MM.1S (cell line): ENCODE measurements around the gene PZP.

Experiments used
- DNase-seq: peaks from one replicate; pipeline ENCODE4 v3.0.0-alpha.2; 2015
- H2AFZ ChIP-seq: fragments of 300-600 bp; sonication (generic); 2 replicates; pipeline ENCODE4 v1.6.0; 2016; ENCODE audit warnings: antibody characterized with exemption, low read length
- H3F3A ChIP-seq: fragments of 300-600 bp; sonication (generic); 2 replicates; pipeline ENCODE4 v1.6.1; 2016; ENCODE audit warnings: mild to moderate bottlenecking, antibody characterized with exemption, low read length, moderate library complexity, mixed read lengths; ENCODE audit not compliant: insufficient read depth
- H3K27ac ChIP-seq: fragments of 300-600 bp; sonication (generic); 2 replicates; pipeline ENCODE4 v1.5.1; 2016; ENCODE audit warnings: mild to moderate bottlenecking, low read length
- H3K27me3 ChIP-seq: fragments of 300-600 bp; sonication (generic); replicated peaks from 2 replicates; pipeline ENCODE4 v1.6.0; 2016; ENCODE audit warnings: low read length; ENCODE audit not compliant: insufficient read depth
- H3K36me3 ChIP-seq: fragments of 300-600 bp; sonication (generic); replicated peaks from 2 replicates; pipeline ENCODE4 v1.6.1; 2016; ENCODE audit warnings: mild to moderate bottlenecking, low read length, mixed read lengths; ENCODE audit not compliant: insufficient read depth
- H3K4me1 ChIP-seq: fragments of 300-600 bp; sonication (generic); 2 replicates; pipeline ENCODE4 v1.6.1; 2016; ENCODE audit warnings: low read length, mixed read lengths
- H3K4me2 ChIP-seq: fragments of 300-600 bp; sonication (generic); 2 replicates; pipeline ENCODE4 v1.6.0; 2016; ENCODE audit warnings: low read depth, low read length
- H3K4me3 ChIP-seq: fragments of 300-600 bp; sonication (generic); 2 replicates; pipeline ENCODE4 v1.5.1; 2016; ENCODE audit warnings: low read length, mixed read lengths
- H3K79me2 ChIP-seq: fragments of 300-600 bp; sonication (generic); 2 replicates; pipeline ENCODE4 v1.6.1; 2016; ENCODE audit warnings: mixed run types, low read length, mixed read lengths
- H3K9ac ChIP-seq: fragments of 300-600 bp; sonication (generic); 2 replicates; pipeline ENCODE4 v1.6.1; 2016; ENCODE audit warnings: low read length, mixed read lengths
- H3K9me2 ChIP-seq: fragments of 300-600 bp; sonication (generic); replicated peaks from 2 replicates; pipeline ENCODE4 v1.6.1; 2016; ENCODE audit warnings: mild to moderate bottlenecking, low read length, mixed read lengths; ENCODE audit not compliant: insufficient read depth
- H3K9me3 ChIP-seq: fragments of 300-600 bp; sonication (generic); replicated peaks from 2 replicates; pipeline ENCODE4 v1.6.1; 2016; ENCODE audit warnings: mild to moderate bottlenecking, low read length, mixed read lengths; ENCODE audit not compliant: insufficient read depth
- H4K20me1 ChIP-seq: fragments of 300-600 bp; sonication (generic); 2 replicates; pipeline ENCODE4 v1.6.1; 2016; ENCODE audit warnings: mild to moderate bottlenecking, low read length, moderate library complexity, mixed read lengths; ENCODE audit not compliant: insufficient read depth
- EZH2 ChIP-seq: fragments of 300-600 bp; sonication (generic); optimal IDR thresholded peaks from 2 replicates; pipeline ENCODE3; 2017; ENCODE audit warnings: low read depth, mild to moderate bottlenecking, antibody characterized with exemption, low read length, mixed read lengths
- EZH2phosphoT487 ChIP-seq: fragments of 300-600 bp; sonication (generic); IDR thresholded peaks from 2 replicates; pipeline ENCODE4 v1.6.1; 2018; ENCODE audit warnings: antibody characterized with exemption, low read length
- TF ChIP-seq, protein P1 (sequence below): fragments of 300-600 bp; sonication (generic); IDR thresholded peaks from 2 replicates; pipeline ENCODE4 v1.5.1; 2016; ENCODE audit warnings: antibody characterized with exemption, low read length, mixed read lengths

PZP gene

GRCh38 chr12:9134981-9135628 is 73.1 kb downstream of the PZP start:
- no peaks in the 10 kb centered on the region for H3F3A ChIP-seq
- no peaks in the 10 kb centered on the region for H3K79me2 ChIP-seq
- H3K36me3 ChIP-seq, result no peaks in the 10 kb centered on the region
- H3K27ac ChIP-seq, result no peak overlapping the region
- H3K9ac ChIP-seq, result no peak overlapping the region
- H3K27me3 ChIP-seq, result no peaks in the 10 kb centered on the region
- no peaks in the 10 kb centered on the region for H3K9me3 ChIP-seq
- H2AFZ ChIP-seq, result 0 out of 2 replicates have a peak overlapping the region, but pooled peaks have one; percentile 19
- H3K4me3 ChIP-seq, result no peak overlapping the region
- H3K4me1 ChIP-seq, result no peaks in the 10 kb centered on the region
- no peak overlapping the region for H3K4me2 ChIP-seq
- peak; percentile 48 for DNase-seq
- TF ChIP-seq, protein P1, sequence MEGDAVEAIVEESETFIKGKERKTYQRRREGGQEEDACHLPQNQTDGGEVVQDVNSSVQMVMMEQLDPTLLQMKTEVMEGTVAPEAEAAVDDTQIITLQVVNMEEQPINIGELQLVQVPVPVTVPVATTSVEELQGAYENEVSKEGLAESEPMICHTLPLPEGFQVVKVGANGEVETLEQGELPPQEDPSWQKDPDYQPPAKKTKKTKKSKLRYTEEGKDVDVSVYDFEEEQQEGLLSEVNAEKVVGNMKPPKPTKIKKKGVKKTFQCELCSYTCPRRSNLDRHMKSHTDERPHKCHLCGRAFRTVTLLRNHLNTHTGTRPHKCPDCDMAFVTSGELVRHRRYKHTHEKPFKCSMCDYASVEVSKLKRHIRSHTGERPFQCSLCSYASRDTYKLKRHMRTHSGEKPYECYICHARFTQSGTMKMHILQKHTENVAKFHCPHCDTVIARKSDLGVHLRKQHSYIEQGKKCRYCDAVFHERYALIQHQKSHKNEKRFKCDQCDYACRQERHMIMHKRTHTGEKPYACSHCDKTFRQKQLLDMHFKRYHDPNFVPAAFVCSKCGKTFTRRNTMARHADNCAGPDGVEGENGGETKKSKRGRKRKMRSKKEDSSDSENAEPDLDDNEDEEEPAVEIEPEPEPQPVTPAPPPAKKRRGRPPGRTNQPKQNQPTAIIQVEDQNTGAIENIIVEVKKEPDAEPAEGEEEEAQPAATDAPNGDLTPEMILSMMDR, result peak; percentile 60
- TF ChIP-seq EZH2phosphoT487, result no peak
- TF ChIP-seq EZH2, result no peak
- no peaks in the 10 kb centered on the region for H3K9me2 ChIP-seq
- no peaks in the 10 kb centered on the region for H4K20me1 ChIP-seq

- H3K36me3 ChIP-seq, result no peaks in the 10 kb centered on the region
Observed at GRCh38 chr12:9133216-9133916, 74.8 kb downstream of the PZP start.

GRCh38 chr12:9132008-9132535 is 76.1 kb downstream of the PZP start:
- Histone ChIP-seq H3K4me2 (no peak overlapping the region), H3K9ac (no peak overlapping the region), H3F3A (no peaks in the 10 kb centered on the region), H3K4me3 (no peak overlapping the region), H3K4me1 (no peaks in the 10 kb centered on the region), H3K36me3 (no peaks in the 10 kb centered on the region), H3K27ac (no peak overlapping the region), H3K79me2 (no peaks in the 10 kb centered on the region), H3K9me3 (no peaks in the 10 kb centered on the region), H2AFZ (no peak overlapping the region), H4K20me1 (no peaks in the 10 kb centered on the region), H3K9me2 (no peaks in the 10 kb centered on the region), H3K27me3 (no peaks in the 10 kb centered on the region)
- DNase-seq, result no peak
- TF ChIP-seq EZH2phosphoT487 (no peak), EZH2 (no peak)
- TF ChIP-seq, protein P1, result no peak

More at GRCh38 chr12:9133216-9133916, 74.8 kb downstream of the PZP start:
- Histone ChIP-seq H3K9ac (no peak overlapping the region), H2AFZ (no peak overlapping the region), H3K4me2 (no peak overlapping the region), H4K20me1 (no peaks in the 10 kb centered on the region), H3K79me2 (no peaks in the 10 kb centered on the region), H3K9me3 (no peaks in the 10 kb centered on the region), H3K9me2 (no peaks in the 10 kb centered on the region), H3K27me3 (no peaks in the 10 kb centered on the region), H3K27ac (no peak overlapping the region), H3K4me3 (no peak overlapping the region), H3F3A (no peaks in the 10 kb centered on the region), H3K4me1 (no peaks in the 10 kb centered on the region)
- DNase-seq, result no peak
- TF ChIP-seq, protein P1, result no peak
- TF ChIP-seq EZH2, result no peak
- no peak for TF ChIP-seq EZH2phosphoT487
